ENCODE measurements around the gene EFNA2.

The EFNA2 gene

DNA sequence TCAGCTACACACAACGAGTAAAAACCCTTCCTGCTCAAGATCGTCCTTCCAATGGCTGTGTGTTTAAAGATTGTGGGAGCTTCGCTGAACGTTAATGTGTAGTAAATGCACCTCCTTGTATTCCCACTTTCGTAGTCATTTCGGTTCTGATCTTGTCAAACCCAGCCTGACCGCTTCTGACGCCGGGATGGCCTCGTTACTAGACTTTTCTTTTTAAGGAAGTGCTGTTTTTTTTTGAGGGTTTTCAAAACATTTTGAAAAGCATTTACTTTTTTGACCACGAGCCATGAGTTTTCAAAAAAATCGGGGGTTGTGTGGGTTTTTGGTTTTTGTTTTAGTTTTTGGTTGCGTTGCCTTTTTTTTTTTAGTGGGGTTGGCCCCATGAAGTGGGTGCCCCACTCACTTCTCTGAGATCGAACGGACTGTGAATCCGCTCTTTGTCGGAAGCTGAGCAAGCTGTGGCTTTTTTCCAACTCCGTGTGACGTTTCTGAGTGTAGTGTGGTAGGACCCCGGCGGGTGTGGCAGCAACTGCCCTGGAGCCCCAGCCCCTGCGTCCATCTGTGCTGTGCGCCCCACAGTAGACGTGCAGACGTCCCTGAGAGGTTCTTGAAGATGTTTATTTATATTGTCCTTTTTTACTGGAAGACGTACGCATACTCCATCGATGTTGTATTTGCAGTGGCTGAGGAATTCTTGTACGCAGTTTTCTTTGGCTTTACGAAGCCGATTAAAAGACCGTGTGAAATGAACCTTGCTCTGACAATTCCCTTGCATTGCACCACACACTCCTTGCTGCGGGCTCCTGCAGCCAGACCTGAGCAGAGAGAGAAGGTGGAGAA lies 13.0 kb upstream of the EFNA2 start:
- no peak for DNase-seq

DNA sequence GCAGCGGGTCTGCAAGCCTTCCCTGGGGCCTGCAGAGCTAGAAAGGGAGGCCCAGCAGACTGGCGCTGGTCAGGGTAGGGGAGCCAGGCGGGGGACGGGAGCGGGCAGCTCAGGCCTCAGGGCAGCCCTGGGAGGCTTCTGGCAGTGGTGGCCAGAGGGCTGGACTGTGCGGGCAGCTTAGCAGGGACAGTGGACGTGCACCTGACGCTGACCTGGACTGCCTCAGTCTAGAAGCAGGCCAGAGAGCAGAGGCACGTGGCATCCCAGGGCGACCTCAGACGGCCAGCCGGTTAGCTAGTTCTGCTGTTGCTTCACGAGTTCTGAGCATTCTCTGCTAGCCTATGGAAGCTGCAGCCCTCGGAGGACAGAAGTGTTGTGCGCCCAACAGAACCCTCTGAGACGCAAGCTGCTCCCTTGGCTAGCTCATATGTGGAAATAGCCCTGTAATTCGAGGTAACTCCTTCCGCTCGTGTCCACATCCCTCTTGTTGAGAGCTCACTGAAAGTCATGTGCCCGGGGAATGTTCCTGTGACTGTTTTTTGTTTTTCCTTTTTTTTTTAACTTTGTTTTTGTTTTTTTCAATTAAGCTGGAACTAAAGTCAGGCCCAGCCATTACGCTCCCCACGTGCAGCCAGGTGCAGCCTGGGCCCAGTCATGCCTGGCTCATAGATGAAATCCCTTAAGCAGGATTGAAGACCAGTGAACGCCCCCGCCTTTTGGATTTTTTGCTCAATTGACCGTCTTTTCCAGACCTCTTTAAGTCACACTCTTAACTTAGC lies 12.2 kb upstream of the EFNA2 start:
- DNase-seq, result no peak

DNA sequence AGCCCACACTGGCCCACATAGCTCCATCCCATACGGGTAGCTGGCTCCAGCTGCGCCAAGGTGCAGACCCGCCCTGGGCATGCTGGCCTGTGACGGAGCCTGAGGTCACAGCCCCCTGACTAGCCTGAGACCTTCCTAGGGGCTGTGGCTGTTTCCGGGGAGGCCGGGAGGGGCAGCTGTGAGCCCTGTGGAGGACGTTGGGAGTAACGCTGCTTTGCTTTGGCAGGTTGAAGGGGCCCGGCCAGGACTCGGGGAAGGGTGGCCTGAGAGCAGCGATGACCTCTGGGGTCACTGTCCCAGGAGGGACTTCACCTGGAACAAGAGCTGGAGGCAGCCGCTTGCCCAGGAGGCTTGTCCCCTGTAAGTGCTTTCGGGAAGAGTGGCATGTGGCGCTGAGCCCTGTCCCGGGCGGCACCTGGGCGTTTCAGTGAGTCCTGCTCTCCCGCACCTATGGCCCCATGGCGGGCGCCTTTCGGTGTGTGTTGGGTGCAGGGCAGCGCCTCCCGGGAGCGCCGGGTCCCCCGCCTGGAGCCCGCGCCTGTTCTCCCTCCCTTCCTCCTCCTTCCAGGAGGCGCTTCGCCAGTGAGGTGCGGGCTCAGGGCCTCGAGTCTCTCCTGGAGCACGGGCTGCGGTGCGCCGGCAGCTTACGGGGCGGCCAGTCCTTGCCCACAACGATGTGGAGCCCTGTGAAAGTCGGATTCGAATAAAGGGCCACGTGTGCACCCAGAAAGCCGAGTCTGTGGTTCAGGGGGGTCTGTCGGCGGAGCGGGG lies 11.4 kb upstream of the EFNA2 start:
- no peak for DNase-seq

DNA sequence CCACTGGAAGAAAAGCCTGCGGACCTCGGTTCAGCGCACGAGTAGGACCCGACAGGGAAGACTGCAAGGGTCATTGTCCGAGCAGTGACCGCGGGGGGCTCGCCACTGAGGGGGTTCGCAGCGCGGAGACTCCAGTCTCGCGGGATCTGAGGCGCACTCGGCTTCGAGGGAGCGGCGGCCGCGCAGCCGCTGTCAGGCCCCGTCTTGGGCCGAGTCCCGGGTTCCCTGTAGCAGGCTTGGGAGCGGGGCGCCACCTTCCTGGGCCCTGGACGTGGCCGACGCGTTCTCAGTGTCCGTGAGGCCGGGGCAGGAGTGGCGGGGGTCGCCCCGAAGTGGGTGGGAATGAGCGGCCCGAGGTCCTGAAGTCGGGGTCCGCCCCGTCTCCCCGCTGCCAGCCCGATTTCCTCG lies 10.8 kb upstream of the EFNA2 start:
- no peak for DNase-seq

DNA sequence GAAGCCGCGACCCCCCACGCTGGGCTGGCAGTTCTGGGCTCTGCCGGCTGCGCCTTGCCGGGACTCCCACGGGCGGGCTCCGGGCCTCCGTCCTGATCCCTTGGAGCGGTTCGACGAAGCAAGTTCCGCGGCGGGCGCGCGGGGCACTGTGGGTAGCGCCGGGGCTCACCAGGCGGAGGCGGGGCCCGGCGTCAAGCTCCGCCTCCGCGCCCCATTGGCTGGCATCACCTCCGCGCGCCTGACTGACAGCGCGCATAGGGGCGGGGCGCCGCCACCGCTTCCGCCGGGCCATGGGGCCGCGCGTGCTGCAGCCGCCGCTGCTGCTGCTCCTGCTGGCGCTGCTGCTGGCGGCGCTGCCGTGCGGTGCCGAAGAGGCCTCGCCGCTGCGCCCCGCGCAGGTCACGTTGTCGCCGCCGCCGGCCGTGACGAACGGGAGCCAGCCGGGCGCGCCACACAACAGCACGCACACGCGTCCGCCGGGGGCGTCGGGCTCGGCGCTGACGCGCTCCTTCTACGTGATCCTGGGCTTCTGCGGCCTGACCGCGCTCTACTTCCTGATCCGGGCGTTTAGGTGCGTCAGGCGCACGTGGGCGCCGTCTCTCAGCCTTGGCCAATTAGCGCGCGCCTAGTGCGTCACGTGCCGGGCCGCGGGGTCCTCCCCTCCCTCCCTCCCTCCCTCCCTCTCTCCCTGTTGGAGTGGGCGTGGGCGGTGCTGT lies 10.3 kb upstream of the EFNA2 start, which contains the start of gene FAM174C:
FAM174C (plus strand) TSS at position 271 of the 716 bp plus-strand sequence; CDS start at position 291, 20 bp downstream.
- DNase-seq, result peak; percentile 62

DNA sequence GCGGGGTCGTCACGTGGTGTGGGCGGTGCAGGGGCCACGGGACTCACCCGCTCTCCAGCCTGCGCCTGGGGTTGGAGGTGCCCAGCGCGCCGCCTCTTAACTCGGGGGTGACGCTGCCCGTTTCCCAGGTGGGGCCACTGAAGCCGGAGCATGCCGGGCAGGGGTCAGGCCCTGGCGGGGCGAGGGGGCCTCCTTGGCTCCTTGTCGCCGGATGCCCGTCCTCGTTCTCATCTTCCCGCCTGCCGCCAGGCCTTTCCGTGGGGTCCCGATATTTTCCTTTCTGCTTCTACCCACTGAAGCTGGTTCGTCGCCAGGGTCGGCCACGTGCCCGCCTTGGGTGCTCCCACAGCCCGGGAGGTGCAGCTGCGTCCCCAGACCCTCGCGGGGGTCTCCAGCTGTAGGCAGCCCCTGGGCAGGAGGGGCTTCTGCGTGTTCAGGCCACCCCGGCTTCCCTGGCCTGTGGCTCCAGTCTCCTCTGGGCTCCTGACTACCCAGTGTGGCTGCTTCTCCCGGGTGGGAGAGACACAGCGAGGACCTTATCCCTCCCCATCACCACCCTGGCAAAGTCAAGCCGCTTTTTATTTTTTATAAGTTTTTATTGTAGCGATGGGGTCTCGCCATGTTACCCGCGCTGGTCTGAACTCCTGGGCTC lies 9.6 kb upstream of the EFNA2 start:
- DNase-seq, result no peak

DNA sequence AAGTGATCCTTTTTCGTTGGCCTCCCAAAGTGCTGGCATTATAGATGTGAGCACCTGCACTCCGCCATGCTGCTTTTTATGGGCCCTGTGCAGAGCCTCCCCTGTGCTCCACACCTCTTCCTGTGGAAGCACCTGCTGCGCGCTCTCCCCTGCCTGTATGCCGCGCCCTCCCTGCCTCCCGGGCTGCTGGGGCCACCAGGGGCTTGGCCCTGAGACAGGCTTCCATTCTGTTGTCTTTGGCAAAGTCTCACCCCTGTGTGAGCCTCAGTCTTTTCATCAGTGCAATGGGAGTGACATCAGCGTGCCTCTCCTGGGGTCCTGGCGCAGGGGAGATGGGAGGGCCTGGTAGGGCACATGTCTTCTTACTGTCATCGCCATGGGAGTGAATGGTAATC lies 9.0 kb upstream of the EFNA2 start:
- no peak for DNase-seq

DNA sequence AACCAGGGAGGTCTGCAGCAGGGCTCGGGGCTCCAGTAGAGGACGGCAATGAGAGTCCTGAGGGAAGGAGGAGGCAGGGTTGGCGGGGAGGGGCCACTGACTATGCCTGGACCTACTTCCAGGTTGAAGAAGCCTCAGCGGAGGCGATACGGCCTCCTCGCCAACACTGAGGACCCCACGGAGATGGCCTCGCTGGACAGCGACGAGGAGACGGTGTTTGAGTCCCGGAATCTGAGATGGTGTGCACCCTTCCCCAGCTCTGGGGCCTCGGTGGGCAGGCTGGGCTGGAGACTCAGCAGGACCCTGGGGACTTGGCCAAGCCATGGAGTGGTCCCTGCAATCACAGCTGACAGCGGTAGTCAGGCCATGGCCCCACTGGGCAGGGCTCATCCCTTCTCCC lies 8.6 kb upstream of the EFNA2 start:
- DNase-seq, result no peak

DNA sequence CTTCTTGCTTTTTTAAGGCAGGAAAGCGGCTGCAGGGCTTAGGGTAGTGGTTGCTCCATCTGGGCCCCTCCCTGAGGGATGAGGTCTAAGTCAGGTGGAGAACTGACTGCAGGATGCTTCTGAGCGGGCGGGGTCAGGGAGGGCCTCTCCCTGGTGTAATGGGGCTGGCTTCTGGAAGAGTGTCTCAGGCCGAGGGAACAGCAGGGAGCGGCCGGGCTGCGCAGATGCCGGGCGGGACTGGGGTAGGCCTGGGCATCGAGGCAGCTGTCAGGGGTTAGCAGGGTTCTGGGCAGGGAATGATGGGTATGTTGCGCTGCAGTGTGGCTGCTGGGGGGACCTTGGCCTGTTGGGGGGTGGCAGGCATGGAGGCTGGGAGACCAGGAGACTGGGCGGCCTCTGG lies 7.6 kb upstream of the EFNA2 start:
- DNase-seq, result no peak

DNA sequence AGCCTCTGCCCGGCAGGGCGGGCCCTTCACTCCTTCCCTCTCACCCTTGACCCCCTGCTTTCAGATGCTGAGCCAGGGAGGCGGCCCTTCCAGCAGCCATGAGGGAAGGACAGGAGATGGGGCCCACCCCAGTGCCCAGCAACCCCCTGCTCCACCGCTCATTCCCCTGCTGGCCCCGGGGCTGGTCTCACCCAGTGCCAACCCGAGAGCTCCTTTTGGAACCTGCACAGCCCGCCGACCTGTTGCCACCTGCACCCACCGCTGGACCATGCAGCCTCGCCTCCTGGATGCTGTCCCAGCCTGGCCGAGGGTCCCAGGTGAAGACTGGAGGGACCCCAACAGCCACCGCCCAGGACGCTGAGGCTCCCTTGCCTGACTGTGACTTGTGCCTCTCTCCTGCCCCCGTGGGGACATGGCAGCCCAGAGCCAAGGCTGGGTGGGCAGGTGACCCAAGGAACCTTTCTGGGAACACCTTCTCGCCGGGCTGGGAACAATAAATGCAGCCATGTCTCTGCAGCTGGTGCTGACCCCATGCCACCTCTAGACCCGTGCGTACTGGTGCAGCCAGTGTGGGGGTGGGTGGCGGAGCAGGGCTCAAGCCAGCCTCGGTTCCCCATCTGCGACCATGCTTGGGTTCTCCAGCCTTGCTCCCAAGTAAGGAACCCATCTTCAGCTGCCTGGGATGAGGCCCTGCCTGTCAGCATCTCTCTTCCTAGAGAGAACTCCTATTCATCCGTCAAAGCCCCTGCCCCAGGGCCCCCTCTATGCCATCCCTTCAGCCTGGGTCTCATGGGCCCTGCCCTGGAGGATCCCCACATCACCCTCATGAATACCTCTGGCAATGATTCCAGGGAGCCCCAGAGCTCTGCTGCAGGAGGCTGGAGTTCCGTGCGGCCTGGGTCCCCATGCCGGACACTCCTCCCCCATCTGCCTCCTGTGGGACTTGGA lies 6.7 kb upstream of the EFNA2 start:
- no peak for DNase-seq

DNA sequence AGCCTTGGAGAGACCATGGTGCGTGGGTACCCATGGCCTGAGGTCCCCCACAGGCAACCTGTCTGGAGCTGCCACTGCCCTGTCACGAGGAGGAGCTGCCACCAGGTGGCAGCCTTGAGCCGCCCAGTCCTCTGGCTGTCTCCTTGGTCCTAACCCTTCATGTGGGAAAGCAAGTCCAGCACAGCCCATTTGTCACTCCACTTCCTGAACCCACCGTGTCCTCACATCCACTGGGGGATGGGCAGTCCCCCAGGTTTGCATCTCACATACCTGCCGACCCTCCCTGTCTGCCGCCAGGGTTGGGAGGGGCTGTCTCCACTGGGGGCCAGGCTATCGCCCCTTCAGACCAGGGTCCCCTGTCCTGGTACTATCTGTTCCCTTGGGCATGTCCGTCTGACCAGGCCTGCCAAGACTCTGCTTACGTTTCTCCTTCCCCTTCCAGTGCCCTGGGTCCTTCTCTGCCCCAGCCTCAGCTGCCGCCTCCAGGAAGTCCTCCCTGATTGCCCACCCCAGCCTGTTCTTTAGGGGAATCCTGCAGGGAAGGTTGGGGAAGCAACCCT lies 5.8 kb upstream of the EFNA2 start:
- peak; percentile 36 for DNase-seq

DNA sequence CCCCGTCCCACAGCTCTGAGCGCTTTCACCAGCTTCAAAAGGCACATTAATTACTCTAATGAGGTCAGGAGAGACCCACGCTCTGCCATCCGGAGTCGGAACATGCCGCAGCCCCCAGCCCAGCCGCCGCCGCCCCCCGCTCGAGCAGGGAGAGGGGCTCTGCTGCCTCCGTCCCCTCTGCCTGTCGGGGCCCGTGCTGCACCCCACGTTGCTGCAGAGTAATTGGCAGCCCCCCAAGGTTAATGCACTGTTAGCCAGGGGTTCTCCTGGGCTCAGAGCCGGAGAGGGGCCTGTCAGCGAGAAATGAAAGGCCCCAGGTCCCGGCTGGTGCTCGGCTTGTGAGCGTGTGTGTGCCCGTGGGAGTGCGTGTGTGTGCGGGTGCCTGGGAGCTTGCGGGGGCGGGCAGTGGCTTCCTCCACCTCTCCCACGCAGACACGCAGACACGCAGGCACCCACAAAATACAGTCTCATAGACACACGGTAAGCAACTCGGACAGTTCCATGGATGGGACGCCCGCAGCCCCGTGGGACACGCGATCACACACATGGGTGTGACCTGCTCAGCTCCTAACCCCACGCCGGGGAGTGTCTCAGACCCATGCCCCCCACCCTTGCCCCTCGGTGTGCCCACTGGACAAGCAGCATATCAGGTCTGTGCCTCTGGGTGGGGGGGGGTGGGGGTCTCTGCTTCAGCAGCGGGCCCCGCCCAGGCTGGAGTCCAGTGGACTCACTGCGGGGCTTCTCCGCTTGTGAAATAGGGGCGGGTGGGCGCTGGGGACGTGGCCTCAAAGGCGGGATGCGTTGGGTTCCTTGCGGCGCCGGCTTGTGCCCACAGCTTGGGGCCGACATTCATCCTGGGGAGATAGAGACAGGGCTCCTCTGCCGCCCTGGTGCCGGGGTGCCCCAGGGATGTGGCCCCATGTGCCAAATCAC lies 4.8 kb upstream of the EFNA2 start:
- no peak for DNase-seq

DNA sequence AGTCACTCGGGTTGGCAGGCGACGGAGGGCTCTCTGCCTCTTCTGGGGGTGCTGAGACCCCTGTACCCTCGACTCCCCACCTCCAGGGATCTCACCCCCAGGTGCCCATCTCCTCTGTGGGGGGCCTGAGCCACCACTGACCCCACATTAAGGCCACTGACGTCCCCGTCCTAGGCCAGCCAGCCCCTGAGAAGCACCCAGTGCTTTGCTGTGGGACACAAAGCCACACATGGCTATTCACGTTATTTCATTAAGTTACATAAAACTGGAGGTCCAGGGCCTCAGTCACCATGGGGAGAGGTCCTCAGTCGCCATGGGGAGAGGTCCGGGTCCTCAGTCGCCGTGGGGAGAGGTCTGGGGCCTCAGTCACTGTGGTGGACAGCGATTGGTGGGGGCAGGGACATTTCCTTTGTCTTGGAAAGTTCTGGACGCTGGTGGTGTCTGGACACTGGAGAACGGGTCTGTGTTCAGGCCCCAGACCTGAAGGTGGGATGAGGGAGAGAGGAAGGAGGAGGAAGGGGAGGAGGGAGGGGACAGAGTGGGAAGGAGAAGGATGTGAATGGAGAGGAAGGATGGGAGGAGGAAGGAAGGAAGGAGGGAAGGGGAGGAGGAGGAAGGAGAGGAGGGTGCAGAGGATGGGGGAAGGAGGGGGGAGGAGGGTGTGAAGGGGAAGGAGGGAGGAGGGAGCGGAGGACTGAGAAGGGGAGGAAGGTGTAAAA lies 3.9 kb upstream of the EFNA2 start:
- no peak for DNase-seq

DNA sequence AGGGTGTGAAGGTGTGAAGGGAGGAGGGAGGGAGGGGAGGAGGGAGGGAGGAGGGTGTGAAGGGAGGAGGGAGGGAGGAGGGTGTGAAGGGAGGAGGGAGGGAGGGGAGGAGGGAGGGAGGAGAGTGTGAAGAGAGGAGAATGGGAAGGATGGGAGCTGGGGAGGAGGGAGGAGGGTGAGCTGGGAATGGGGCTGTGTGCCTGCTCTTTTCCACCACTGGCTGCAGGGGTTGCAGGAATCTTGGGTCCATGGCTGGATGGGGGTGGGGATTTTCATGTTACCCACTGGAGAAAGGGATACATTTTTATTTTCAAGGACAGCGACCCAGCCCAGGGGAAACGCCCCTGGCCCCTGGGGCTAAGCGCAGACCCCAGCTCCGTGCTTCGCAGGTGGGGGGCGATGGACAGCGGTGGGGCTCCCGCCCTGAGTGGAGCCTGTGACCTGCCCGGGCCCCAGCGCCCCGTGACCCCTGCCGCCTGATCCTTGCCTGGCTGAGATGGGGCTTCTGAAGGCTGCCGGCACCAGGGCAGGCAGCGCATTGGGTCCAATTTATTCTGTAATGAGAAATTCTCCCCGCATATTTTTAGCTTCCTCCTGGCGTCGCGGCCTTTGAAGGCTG lies 3.0 kb upstream of the EFNA2 start:
- no peak for DNase-seq

DNA sequence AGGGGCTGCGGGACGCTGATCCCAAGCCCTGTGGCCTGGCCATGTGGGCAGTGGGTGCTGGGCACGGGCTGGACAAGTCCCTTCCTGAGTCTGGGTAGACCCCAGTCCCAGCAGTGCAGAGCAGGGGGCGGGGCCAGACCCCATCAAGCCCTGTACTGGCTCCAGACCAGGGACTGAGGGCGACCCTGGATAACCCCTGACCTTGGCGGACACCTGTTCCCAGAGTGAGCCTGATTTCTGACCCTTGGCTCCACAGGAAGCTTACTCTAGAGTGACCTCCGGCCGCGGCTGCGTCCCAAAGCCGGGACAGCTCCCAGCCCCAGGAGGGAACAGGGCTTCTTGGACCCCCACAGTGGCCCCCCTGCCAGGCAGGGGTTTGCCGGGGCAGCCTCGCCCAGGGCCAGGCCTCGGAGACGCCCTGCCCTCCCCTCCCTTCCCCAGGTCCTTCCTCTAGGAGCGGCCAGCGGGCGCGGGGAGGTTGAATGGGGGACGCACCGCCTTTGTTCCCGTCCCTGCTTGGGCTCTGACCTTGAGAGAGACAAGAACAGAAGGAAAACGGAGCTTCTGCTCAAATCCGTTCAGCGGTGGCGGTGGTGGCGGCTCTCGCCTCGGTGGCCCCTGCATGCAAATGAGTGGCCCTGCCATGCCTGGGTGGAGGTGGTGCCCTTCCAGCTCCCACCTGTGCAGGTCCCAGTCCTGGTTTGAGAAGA lies 2.3 kb upstream of the EFNA2 start:
- DNase-seq, result no peak

DNA sequence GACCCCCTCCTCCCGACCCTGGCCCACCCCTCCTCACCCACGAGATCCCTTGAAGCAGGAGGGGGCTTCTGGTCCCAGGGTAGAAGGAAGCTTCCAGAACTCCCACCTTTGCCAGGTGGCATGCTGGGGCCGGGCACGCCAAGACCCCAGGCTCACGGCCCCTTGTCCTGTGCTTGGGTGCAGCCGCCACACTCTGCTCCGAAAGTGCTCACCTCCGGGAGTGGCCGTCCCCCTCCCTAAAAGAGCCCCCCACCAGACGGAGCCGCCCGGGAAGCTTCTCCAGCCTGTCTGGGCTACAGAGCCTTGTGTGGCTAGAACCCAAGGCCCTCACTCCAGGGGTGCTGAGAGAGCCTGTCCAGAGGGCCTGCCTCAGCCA lies 1.8 kb upstream of the EFNA2 start:
- DNase-seq, result no peak

DNA sequence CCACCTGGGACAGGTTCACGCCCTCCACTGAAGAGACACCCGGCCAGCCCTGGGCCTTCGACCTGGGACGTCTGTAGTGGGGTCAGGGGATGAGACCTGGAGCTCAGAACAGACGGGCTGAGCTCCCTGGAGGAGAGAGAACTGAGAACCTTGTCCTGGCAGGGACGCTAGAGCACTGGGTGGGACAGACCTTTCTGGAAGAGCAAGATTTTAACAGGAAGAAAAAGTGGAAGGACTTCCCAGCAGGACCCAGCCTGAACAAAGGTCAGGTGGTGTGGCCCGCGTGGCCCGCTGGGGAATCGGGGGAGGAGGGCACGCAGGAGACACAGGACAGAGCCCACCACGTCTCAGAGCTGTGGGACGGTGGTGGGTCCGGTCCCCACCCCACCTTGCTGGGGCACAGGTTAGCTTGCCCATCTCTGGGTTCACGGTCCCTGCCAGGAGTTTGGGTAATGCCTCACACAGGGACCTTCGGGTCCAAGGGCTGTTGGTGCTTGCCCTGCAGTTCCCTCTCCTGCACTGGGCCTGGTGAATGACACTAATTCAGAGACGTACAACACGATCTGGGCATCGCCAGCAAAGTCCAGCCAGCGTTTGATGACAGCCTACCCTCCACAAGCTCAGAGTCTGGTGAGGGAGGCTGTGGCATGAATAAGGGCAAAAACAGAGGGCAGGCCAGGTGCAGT lies 1.2 kb upstream of the EFNA2 start:
- no peak for DNase-seq

Data from DMS153 (cell line).